ENCODE measurements around the gene EHBP1. TPM values are rescaled to one million over a fixed set of nuclear protein-coding genes. Genes with fewer than 3 reads are reported as not detected.
"Not testable (repeated sequence)": the region's sequence is repeated elsewhere in the genome, so short reads cannot be mapped to it uniquely, and the experiment has no call there.

The EHBP1 gene
- total RNA-seq, 1 donor, result 119 TPM

DNA sequence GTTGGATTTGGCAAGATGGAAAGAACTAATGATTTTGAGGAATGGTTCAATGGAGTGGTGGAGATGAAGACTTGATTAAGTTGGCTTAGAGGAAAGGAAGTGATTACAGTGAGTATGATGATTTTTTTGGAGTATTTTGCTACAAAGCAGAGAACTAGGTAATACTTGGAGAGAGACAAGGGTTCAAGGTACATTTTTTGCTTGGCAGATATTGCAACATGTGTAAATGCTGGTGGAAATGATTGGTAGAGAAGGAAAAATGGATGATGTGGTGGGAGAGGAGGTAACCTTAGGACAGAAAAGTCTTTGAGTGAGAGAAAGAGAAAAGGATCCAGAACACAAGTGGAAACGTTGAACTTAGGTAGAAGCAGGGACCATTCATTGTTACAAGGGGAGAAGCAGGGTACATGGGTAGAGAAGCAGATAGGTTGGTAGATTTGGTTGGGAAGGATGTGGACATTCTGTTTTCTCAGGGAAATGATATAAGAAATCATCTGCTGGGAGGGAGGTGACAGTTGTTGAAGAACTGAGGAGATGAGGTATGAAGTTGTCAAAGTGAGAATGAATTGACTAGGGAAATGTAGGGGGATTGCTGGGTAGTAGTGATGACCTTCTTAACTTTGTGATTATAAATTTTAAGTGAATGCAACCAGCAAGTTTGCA lies 6.5 kb downstream of the EHBP1 start:
- no peak overlapping the region for H3K4me3 ChIP-seq (ENCODE audit: low read depth, low read length)
- TF ChIP-seq, protein P1, sequence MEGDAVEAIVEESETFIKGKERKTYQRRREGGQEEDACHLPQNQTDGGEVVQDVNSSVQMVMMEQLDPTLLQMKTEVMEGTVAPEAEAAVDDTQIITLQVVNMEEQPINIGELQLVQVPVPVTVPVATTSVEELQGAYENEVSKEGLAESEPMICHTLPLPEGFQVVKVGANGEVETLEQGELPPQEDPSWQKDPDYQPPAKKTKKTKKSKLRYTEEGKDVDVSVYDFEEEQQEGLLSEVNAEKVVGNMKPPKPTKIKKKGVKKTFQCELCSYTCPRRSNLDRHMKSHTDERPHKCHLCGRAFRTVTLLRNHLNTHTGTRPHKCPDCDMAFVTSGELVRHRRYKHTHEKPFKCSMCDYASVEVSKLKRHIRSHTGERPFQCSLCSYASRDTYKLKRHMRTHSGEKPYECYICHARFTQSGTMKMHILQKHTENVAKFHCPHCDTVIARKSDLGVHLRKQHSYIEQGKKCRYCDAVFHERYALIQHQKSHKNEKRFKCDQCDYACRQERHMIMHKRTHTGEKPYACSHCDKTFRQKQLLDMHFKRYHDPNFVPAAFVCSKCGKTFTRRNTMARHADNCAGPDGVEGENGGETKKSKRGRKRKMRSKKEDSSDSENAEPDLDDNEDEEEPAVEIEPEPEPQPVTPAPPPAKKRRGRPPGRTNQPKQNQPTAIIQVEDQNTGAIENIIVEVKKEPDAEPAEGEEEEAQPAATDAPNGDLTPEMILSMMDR (IDR thresholded peaks at IDR 0.05; ENCODE audit: insufficient read depth, low read length), result no peak
- no peak for DNase-seq (ENCODE audit: low read depth)

GRCh38 chr2:62713196-62713595 lies 7.7 kb downstream of the EHBP1 start:
- not testable (repeated sequence) for DNase-seq (ENCODE audit: low read depth)

GRCh38 chr2:62713837-62714236 lies 8.3 kb downstream of the EHBP1 start:
- DNase-seq (ENCODE audit: low read depth), result peak; percentile 53
- H3K4me3 ChIP-seq (ENCODE audit: low read depth, low read length), result no peak overlapping the region
- TF ChIP-seq, protein P1 (IDR thresholded peaks at IDR 0.05; ENCODE audit: insufficient read depth, low read length), result no peak

More at GRCh38 chr2:62713196-62713595, 7.7 kb downstream of the EHBP1 start:
- not testable (repeated sequence) for H3K4me3 ChIP-seq (ENCODE audit: low read depth, low read length)

DNA sequence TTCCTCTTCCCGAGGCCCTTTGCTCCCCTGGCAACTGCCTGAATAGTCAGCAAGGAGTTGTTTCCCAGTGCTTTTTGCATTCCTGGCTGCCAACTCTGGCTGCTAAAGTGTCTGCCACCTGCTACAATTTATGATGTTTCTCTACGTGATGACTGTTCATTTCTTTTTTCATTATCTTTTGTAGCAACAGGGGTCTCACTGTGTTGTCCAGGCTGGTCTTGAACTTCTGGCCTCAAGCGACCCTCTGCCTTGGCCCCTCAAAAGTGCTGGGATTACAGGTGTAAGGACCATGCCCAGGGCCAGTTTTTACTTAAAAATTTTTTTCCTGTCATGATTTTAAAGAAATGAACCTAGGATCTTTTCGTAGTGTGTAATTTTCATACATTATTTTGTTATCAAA lies 11.3 kb downstream of the EHBP1 start:
- TF ChIP-seq, protein P1 (IDR thresholded peaks at IDR 0.05; ENCODE audit: insufficient read depth, low read length), result no peak
- H3K4me3 ChIP-seq (ENCODE audit: low read depth, low read length), result no peak overlapping the region
- DNase-seq (ENCODE audit: low read depth), result no peak

GRCh38 chr2:62717503-62718081 lies 12.1 kb downstream of the EHBP1 start:
- H3K4me3 ChIP-seq (ENCODE audit: low read depth, low read length), result no peak overlapping the region
- TF ChIP-seq, protein P1 (IDR thresholded peaks at IDR 0.05; ENCODE audit: insufficient read depth, low read length), result no peak
- no peak for DNase-seq (ENCODE audit: low read depth)

DNA sequence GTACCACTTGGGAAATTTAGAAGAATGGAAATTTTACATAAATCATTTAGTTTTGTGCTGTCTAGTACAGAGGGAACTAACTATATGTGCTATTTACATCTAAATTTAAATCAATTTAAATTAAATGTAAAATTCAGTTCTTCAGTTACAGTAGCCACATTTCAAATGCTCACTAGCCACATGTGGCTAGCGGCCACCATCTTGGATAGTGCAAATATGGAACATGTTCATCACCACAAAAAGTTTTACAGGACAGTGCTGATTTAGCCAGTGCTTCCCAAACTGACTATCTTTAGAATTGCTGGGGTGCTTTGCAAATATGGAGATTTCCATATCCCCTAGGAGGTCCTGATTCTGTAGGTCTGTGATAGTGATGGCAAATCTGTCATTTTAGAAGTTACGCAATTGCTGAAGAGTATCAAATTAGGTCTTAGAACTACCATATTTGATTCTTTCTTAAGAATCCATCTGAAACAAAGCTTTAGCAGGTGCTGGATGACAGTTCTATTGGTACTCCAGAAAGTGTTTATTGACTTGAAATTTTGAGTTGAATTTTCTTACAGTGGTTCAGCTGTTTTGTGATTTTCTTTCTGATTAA lies 12.8 kb downstream of the EHBP1 start:
- DNase-seq (ENCODE audit: low read depth), result no peak
- TF ChIP-seq, protein P1 (IDR thresholded peaks at IDR 0.05; ENCODE audit: insufficient read depth, low read length), result no peak

GRCh38 chr2:62719757-62720156 lies 14.2 kb downstream of the EHBP1 start:
- no peak for DNase-seq (ENCODE audit: low read depth)
- H3K4me3 ChIP-seq (ENCODE audit: low read depth, low read length), result no peak overlapping the region
- TF ChIP-seq, protein P1 (IDR thresholded peaks at IDR 0.05; ENCODE audit: insufficient read depth, low read length), result no peak

More for the DNA sequence above, 12.8 kb downstream of the EHBP1 start:
- no peak overlapping the region for H3K4me3 ChIP-seq (ENCODE audit: low read depth, low read length)
